Heart left ventricle (tissue), 13 donors: ENCODE results near the gene ZBTB5.

Experiments
- CTCF ChIP-seq, 12 donors: fragments of 200-600 bp; sonication (generic) in 4 of 12; IDR thresholded peaks; one replicate each; pipeline versions ENCODE4 v1.5.0 to v1.8.0; 2018 to 2022; ENCODE audit warnings: antibody characterized with exemption in 12 of 12, mild to moderate bottlenecking in 5 of 12
- POLR2A ChIP-seq, 2 donors: fragments of 450-650 bp; IDR thresholded peaks; one replicate each; pipeline ENCODE4 v1.6.1; 2017; ENCODE audit warnings: antibody characterized with exemption in 2 of 2, mild to moderate bottlenecking in 2 of 2, moderate library complexity in 2 of 2
- donor health status: ischemic (EF 13 %, LVEDD 7.1; RV severe dilation, severe dysfunction).
- donor health status: DM: no; HTN: yes; CAD: no.
- donor health status: DM: no; HTN: no; CAD: no.
- donor health status: ischemic (EF 25% LVEDD 6.9; RV normal size, moderate dysfunction).
- donor health status: ischemic (EF 25% LVEDD 5.7; RV mildly dilated, moderate dysfunction).
- donor health status: ischemic (EF 35%, LVEDD 5.7; RV mildly dilated, moderate dysfunction).
- donor health status: nonischemic (EF 11% LVEDD 7.7; RV severe dilation, severe dysfunction).
- donor health status: DM: yes; HTN: yes; CAD: no.
- donor health status: PGD.
- donor health status: ischemic (EF 29% LVEDD 5.4; RV normal size, mild dysfunction).
- donor health status: nonischemic (EF 23%, LVEDD 6.1; RV moderate dilation, normal function).

GRCh38 chr9:37432020-37432419 is 33.2 kb downstream of the ZBTB5 start:
- TF ChIP-seq CTCF (IDR thresholded peaks at IDR 0.05) (no peak), POLR2A (IDR thresholded peaks at IDR 0.05) (no peak)
